Bronchial epithelial cell (primary cell): ENCODE results near the gene ATL1. TPM values are rescaled to one million over a fixed set of nuclear protein-coding genes. Genes with fewer than 3 reads are reported as not detected.

Experiments used
- DNase-seq: peaks from one replicate; pipeline ENCODE4 v3.0.0-alpha.2; 2010; ENCODE audit warnings: low read depth
- FAIRE-seq: peaks from 2 replicates; lab custom pipeline; 2011; peaks lifted over from hg19 to GRCh38; lab: Jason Lieb, UNC
- H3K27me3 ChIP-seq: 2 replicates; pipeline ENCODE4 v1.5.1; 2011; ENCODE audit warnings: low read length; ENCODE audit not compliant: control insufficient read depth, insufficient read depth
- H3K36me3 ChIP-seq: 2 replicates; pipeline ENCODE4 v1.5.1; 2011; ENCODE audit warnings: low read length; ENCODE audit not compliant: control insufficient read depth, insufficient read depth
- H3K4me3 ChIP-seq: 2 replicates; pipeline ENCODE4 v1.5.1; 2011; ENCODE audit warnings: mild to moderate bottlenecking, low read depth, low read length, control low read depth
- total RNA-seq: library from RNA; depleted of rRNA; stranded (reverse); fragments of >200 nt; gene quantifications from 2 replicates; pipeline ENCODE4 v1.2.1, GENCODE V29; 2014
- TF ChIP-seq, protein P1 (sequence below): IDR thresholded peaks from 2 replicates; pipeline ENCODE4 v1.5.1; 2011; ENCODE audit warnings: mild to moderate bottlenecking, moderate library complexity, low read length, control low read depth, inconsistent platforms; ENCODE audit not compliant: insufficient read depth, severe bottlenecking

Gene ATL1
- total RNA-seq, 1 donor from 2014 or later = 0.79 TPM

DNA sequence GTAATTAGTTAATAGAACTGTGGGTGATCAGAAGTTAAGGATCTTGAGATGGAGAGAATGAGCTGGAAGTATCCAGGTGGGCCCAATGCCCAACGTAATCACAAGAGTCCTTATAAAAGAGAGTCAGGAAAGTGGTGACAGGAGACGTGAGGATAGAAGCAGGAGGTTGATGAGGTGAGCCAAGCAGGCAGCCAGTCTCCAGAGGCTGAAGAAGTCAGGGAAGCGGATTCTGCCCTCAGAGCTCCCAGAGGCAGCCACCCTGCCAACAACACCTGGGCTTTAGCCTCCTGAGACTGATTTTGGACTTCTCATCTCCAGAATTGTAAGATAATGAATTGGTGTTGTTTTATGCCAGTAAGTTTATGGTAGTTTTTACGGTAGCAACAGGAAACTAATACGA lies 118.2 kb downstream of the ATL1 start:
- no peak for FAIRE-seq
- TF ChIP-seq, protein P1, sequence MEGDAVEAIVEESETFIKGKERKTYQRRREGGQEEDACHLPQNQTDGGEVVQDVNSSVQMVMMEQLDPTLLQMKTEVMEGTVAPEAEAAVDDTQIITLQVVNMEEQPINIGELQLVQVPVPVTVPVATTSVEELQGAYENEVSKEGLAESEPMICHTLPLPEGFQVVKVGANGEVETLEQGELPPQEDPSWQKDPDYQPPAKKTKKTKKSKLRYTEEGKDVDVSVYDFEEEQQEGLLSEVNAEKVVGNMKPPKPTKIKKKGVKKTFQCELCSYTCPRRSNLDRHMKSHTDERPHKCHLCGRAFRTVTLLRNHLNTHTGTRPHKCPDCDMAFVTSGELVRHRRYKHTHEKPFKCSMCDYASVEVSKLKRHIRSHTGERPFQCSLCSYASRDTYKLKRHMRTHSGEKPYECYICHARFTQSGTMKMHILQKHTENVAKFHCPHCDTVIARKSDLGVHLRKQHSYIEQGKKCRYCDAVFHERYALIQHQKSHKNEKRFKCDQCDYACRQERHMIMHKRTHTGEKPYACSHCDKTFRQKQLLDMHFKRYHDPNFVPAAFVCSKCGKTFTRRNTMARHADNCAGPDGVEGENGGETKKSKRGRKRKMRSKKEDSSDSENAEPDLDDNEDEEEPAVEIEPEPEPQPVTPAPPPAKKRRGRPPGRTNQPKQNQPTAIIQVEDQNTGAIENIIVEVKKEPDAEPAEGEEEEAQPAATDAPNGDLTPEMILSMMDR = no peak
- no peak overlapping the region for H3K4me3 ChIP-seq
- no peak for DNase-seq
- no peaks in the 10 kb centered on the region for H3K36me3 ChIP-seq
- H3K27me3 ChIP-seq = no peaks in the 10 kb centered on the region

DNA sequence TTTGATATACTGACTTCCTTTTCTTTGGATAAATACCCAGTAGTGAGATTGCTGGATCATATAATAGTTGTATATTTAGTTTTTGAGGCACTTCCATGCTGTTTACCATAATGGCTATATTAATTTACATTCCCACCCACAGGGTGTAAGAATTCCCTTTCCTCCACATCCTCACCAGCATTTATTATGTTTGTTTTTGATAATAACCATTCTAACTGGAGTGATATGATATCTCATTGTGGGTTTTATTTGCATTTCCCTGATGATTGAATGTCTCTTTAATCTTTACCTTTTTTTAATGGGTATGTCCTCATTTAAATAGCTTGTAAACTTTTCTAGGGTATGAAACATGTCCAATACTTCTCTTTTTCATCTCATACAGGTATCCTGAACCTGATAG lies 119.7 kb downstream of the ATL1 start:
- DNase-seq = no peak
- no peak overlapping the region for H3K4me3 ChIP-seq
- H3K36me3 ChIP-seq = no peaks in the 10 kb centered on the region
- TF ChIP-seq, protein P1 = no peak
- FAIRE-seq = no peak
- no peaks in the 10 kb centered on the region for H3K27me3 ChIP-seq

Other genes starting within 250 kb of the ATL1 start
- gene L2HGDH, start 247.9 kb upstream of the ATL1 start, total RNA-seq = 6.6 and 7.8 TPM in 2 replicates
- gene DMAC2L, start 247.8 kb upstream of the ATL1 start, total RNA-seq = 8.2 and 10.8 TPM in 2 replicates
- gene CDKL1, start 163.3 kb upstream of the ATL1 start, total RNA-seq = 4.5 and 6.1 TPM in 2 replicates
- 27.4 and 28.4 TPM in 2 replicates for gene MAP4K5, start 27.6 kb upstream of the ATL1 start, total RNA-seq
- gene SAV1, start 108.2 kb downstream of the ATL1 start, total RNA-seq = 26.9 and 28.7 TPM in 2 replicates